Activated naive CD4-positive, alpha-beta T cell treated with anti-CD3 and anti-CD28 coated beads, Interleukin-2, amount 10 ng/mL, durations not matched to agents 7 days and 5 days (primary cell): ENCODE data around the gene FFAR3.
"Not testable (repeated sequence)": the region's sequence is repeated elsewhere in the genome, so short reads cannot be mapped to it uniquely, and the experiment has no call there.

Experiments
- CTCF ChIA-PET: fragments of 350-600 bp; sonication (Branson Sonifier 250); formaldehyde crosslinking; loops from one replicate; lab custom pipeline; 2021; ENCODE audit warnings: antibody characterized with exemption; lab: Charles Lee
- DNase-seq: peaks from one replicate; pipeline ENCODE4 v3.0.0-alpha.2; 2020
- H3K27ac Mint-ChIP-seq: one replicate; pipeline ENCODE4 v1.8.0; 2021; ENCODE audit warnings: mild to moderate bottlenecking, moderate library complexity, mixed read lengths
- H3K27me3 Mint-ChIP-seq: one replicate; pipeline ENCODE4 v1.8.0; 2021; ENCODE audit warnings: mild to moderate bottlenecking, mixed read lengths
- H3K36me3 Mint-ChIP-seq: one replicate; pipeline ENCODE4 v1.8.0; 2021; ENCODE audit warnings: mixed read lengths
- H3K4me1 Mint-ChIP-seq: one replicate; pipeline ENCODE4 v1.8.0; 2021; ENCODE audit warnings: mixed read lengths
- H3K4me3 Mint-ChIP-seq: one replicate; pipeline ENCODE4 v1.8.0; 2021; ENCODE audit warnings: mild to moderate bottlenecking, moderate library complexity, mixed read lengths
- H3K9me3 Mint-ChIP-seq: one replicate; pipeline ENCODE4 v1.8.0; 2021; ENCODE audit warnings: mixed read lengths

Gene FFAR3

DNA sequence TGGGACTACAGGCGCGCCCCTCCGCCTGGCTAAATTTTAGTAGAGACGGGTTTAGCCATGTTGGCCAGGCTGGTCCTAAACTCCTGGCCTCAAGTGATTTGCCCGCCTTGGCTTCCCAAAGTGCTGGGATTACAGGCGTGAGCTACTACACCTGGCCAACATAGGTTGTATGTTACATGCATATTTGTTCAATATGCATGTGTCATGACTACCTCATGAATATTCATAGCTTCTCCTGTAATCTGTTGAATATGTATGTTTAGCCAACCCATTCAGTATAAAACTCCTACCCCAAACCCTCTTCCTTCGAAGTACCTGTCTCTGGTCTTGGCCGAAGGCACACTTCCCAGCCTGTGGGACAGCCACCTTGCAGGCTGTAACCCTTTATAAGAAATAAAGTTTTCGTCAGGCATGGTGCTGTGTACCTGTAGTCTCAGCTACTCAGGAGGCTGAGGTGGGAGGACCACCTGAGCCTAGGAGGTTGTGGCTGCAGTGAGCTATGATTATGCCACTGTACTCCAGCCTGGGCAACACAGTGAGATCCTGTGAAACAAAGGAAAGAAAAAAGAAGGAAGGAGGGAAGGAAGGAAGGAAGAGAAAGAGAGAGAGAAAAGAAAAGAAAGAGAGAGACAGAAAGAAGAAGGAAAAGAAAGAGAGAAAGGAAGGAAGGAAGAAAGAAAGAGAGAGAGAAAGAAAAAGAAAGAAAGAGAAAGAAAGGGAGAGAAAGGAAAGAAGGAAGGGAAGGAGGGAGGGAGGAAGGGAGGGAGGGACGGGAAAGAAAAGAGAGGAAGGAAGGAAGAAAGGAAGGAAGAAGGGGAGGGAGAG is 41.9 kb downstream of the FFAR3 start:
- Mint-ChIP-seq H3K4me1 (no peaks in the 10 kb centered on the region), H3K4me3 (no peak overlapping the region), H3K27ac (no peak overlapping the region), H3K36me3 (no peaks in the 10 kb centered on the region), H3K9me3 (no peaks in the 10 kb centered on the region), H3K27me3 (peaks cover 17% of the 10 kb centered on the region)
- CTCF ChIA-PET: no interaction called here
- no peak for DNase-seq

DNA sequence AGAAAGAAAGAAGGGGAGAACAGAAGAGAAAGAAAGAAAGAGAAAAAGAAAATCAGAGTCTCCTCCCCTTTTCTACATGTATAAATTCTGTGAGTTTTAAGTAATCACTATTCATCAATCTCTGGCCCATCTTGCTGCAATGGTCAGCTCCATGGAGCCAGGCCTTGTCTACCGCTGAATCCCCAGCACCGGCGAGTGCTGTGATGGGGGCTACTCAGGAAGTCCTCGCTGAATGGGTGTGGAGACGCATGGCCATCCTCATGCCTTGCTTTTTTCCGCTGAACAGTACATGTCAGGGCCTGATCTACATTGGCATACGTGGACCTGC is 42.5 kb downstream of the FFAR3 start:
- Mint-ChIP-seq H3K27ac (no peak overlapping the region), H3K4me1 (no peaks in the 10 kb centered on the region), H3K27me3 (peaks cover 21% of the 10 kb centered on the region), H3K36me3 (no peaks in the 10 kb centered on the region), H3K4me3 (no peak overlapping the region), H3K9me3 (no peaks in the 10 kb centered on the region)
- CTCF ChIA-PET: no interaction called here
- no peak for DNase-seq

DNA sequence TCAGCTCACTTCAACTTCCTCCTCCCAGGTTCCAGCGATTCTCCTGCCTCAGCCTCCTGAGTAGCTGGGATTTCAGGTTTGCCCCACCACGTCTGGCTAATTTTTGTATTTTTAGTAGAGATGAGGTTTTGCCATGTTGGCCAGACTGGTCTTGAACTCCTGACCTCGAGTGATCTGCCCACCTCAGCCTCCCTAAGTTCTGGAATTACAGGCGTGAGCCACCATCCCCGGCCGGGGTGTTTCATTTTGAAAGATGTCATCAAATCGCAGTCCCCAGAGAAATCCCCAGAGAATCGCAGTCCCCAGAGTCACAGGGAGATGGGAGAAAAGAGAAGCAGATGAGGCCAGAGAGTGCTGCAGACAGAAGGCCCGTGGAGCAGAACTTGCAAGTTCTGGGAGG is 43.2 kb downstream of the FFAR3 start:
- not testable (repeated sequence) for H3K4me1 Mint-ChIP-seq, H3K4me3 Mint-ChIP-seq, H3K27ac Mint-ChIP-seq, H3K36me3 Mint-ChIP-seq, DNase-seq, H3K9me3 Mint-ChIP-seq
- peaks cover 28% of the 10 kb centered on the region for H3K27me3 Mint-ChIP-seq
- CTCF ChIA-PET: interaction anchor here (1.2 kb wide), 1 partner anchor 109 kb away, joined by 3 read pairs; no protein-coding TSS in a partner anchor

DNA sequence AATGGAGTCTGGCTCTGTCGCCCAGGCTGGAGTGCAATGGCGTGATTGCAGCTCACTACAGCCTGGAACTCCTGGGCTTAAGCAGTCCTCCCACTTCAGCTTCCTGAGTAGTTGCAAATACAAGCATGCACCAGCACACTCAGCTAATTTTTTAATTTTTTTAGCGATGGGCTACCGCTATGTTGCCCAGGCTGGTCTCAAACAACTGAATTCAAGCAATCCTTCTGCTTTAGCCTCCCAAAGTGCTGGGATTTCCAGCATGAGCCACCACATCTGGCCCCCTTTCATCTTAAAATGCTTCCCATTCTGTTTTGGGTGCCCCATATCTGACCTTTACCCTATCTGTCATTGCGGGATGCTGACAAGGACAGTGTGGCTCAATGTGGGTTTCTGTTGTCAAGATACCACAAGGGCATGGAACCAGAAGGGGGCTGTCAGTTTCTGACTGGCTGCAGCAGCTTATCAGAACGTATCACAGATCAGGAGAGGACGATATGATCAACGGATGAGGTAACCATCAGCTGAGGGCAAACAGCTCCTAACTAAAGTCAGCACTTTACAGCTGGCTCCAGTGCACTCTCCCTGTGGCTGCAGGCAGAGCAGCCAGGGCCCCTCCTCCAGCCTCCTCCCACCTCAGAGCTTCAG is 45.0 kb downstream of the FFAR3 start:
- H3K4me1 Mint-ChIP-seq: no peaks in the 10 kb centered on the region
- H3K27me3 Mint-ChIP-seq: peaks cover 42% of the 10 kb centered on the region
- H3K36me3 Mint-ChIP-seq: no peaks in the 10 kb centered on the region
- DNase-seq: no peak
- H3K4me3 Mint-ChIP-seq: no peak overlapping the region
- CTCF ChIA-PET: no interaction called here
- no peaks in the 10 kb centered on the region for H3K9me3 Mint-ChIP-seq
- H3K27ac Mint-ChIP-seq: no peak overlapping the region

DNA sequence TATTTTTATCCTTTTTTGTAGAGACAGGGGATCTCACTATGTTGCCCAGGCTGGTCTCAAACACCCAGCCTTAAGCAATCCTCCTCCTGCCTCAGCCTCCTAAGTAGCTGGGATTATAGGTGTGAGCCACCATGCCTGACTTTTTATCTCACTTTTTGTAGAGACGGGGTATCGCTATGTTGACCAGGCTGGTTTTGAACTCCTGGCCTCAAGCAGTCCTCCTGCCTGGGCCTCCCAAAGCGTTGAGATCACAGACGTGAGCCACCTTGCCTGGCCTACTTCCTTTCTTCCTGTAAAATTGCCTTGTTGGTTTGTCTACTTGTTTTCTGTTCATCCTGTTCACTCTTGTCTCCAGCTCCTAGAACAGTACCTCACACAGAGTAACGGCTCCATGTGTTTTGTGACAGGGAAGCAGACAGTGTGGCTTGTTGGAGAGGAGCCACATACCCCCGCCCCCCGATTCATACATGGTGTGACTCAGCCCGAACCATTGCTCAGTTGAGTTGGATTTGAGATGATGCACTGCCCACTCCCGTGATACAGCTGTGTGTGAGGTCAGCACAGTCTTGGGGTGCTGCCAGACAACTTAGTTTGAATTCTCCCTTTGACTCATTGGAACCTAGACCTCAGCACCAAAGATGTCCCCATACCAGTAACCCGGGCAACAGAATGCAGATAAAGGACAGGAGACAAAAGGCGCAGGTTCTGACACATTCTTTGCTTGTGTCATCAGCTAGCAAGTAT is 46.8 kb downstream of the FFAR3 start:
- H3K36me3 Mint-ChIP-seq: no peaks in the 10 kb centered on the region
- CTCF ChIA-PET: interaction anchor here (0.7 kb wide), 1 partner anchor 78 kb away, joined by 6 read pairs; no protein-coding TSS in a partner anchor
- H3K27ac Mint-ChIP-seq: no peak overlapping the region
- H3K4me1 Mint-ChIP-seq: no peaks in the 10 kb centered on the region
- H3K27me3 Mint-ChIP-seq: peaks cover 50% of the 10 kb centered on the region
- no peak for DNase-seq
- H3K4me3 Mint-ChIP-seq: no peak overlapping the region
- H3K9me3 Mint-ChIP-seq: no peaks in the 10 kb centered on the region

DNA sequence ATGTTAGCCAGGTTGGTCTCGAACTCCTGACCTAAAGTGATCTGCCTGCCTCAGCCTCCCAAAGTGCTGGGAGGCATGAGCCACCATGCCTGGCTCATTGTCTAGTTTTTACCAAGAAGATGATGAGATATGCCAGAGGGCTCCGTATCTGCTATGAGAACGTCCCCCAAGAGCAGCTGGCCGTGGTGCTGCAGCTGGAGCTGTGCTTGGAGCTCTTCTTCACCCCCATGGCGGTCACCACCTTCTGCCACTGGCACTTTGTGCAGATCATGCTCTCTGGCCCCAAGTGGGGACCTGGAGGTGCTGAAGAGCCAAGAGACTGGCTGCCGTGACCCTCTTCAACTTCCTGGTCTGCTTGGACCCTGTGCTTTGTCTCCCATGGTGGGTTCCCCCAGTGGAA is 49.4 kb downstream of the FFAR3 start:
- Mint-ChIP-seq H3K36me3 (no peaks in the 10 kb centered on the region), H3K4me1 (no peaks in the 10 kb centered on the region), H3K27me3 (peaks cover 45% of the 10 kb centered on the region), H3K4me3 (no peak overlapping the region), H3K27ac (no peak overlapping the region), H3K9me3 (no peaks in the 10 kb centered on the region)
- no peak for DNase-seq
- CTCF ChIA-PET: no interaction called here

DNA sequence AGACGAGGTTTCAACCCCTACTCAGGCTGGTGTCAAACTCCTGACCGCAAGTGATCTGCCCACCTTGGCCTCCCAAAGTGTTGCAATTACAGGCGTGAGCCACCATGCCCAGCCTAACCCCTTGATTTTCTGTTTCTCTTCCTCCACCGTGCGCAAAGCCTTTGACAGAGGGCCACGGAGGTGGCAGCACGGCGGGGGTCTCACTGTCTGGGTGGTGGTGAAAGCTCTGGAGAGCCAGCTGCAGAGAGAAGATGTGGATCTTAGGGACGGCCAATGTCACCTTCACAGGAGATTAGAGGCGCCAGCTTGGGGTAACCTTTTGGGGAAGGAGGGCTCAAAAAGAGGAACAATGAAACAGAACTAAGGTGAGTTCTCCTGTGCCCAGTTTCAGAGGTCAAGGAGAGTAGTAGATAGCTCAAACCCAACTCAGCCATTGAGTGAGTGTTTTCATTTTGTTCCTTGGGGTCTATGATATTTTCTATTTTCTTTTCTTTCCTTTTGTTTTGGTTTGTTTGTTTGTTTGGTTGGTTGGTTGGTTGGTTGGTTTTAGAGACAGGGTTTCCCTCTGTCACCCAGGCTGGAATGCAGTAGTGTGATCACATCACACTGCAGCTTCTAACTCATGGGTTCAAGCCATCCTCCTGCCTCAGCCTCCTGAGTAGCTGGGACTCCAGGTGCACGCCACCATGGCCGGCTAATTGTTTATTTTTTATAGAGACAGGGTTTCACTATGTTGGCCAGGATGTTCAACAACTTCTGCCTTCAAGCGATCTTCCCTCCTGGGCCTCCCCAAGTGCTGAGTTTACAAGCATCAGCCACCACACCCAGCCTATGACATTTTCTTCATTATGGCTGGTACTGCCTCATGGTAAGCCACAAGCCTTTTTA is 50.3 kb downstream of the FFAR3 start:
- no peak for DNase-seq
- Mint-ChIP-seq H3K27ac (no peak overlapping the region), H3K4me3 (no peak overlapping the region)

DNA sequence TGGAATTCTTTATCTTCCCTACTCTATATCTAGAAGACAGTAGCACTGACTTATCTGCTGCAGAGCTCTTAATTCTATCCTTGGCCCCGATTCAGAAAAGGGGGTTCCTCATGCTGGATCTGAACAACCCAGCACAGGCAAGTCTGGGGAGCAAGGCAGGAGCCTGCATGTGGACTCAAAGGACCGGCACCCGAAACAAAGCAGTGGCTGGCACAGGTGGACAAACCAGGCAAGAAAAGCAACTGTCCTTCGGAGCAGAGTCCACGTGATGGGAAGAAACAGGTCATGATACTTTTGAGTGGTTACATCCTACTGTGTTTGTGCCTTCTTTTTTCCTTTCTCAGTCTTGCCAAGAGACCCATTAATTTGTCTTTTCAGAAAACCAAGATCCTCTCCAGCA is 50.9 kb downstream of the FFAR3 start:
- H3K4me3 Mint-ChIP-seq: no peak overlapping the region
- no peaks in the 10 kb centered on the region for H3K9me3 Mint-ChIP-seq
- no peaks in the 10 kb centered on the region for H3K36me3 Mint-ChIP-seq
- no peak overlapping the region for H3K27ac Mint-ChIP-seq
- peaks cover 50% of the 10 kb centered on the region for H3K27me3 Mint-ChIP-seq
- CTCF ChIA-PET: no interaction called here
- DNase-seq: no peak
- no peaks in the 10 kb centered on the region for H3K4me1 Mint-ChIP-seq

More for the DNA sequence above, 50.3 kb downstream of the FFAR3 start:
- H3K27me3 Mint-ChIP-seq: peaks cover 45% of the 10 kb centered on the region
- H3K36me3 Mint-ChIP-seq: no peaks in the 10 kb centered on the region
- CTCF ChIA-PET: no interaction called here
- no peaks in the 10 kb centered on the region for H3K9me3 Mint-ChIP-seq
- H3K4me1 Mint-ChIP-seq: no peaks in the 10 kb centered on the region
